Fibroblast of pulmonary artery (primary cell): ENCODE measurements around the gene AKAP13.

Source experiments
- DNase-seq: peaks from one replicate; pipeline ENCODE4 v3.0.0-alpha.2; 2010; ENCODE audit warnings: low read depth
- H3K4me3 ChIP-seq: replicated peaks from 2 replicates; pipeline ENCODE4 v1.5.1; 2011; ENCODE audit warnings: low read depth, mild to moderate bottlenecking, control low read depth, low read length, moderate library complexity
- CTCF ChIP-seq: IDR thresholded peaks from 2 replicates; pipeline ENCODE4 v1.5.1; 2011; ENCODE audit warnings: mild to moderate bottlenecking, control low read depth, low read length, inconsistent platforms; ENCODE audit errors: missing control alignments

AKAP13 gene

GRCh38 chr15:85722374-85723152 is 342.2 kb downstream of the AKAP13 start:
- TF ChIP-seq CTCF = no peak
- no peak for DNase-seq
- H3K4me3 ChIP-seq = no peak overlapping the region

- no peak for DNase-seq
- no peak for TF ChIP-seq CTCF
- no peak overlapping the region for H3K4me3 ChIP-seq
Observed at GRCh38 chr15:85723960-85724945, 343.9 kb downstream of the AKAP13 start.

- no peak overlapping the region for H3K4me3 ChIP-seq
- TF ChIP-seq CTCF = no peak
- DNase-seq = peak; percentile 80
Observed at GRCh38 chr15:85725019-85725418, 344.6 kb downstream of the AKAP13 start.

- no peak overlapping the region for H3K4me3 ChIP-seq
- no peak for TF ChIP-seq CTCF
- DNase-seq = no peak
Observed at GRCh38 chr15:85725564-85725963, 345.2 kb downstream of the AKAP13 start.

- no peak overlapping the region for H3K4me3 ChIP-seq
- TF ChIP-seq CTCF = no peak
- DNase-seq = no peak
Observed at GRCh38 chr15:85726454-85726853, 346.1 kb downstream of the AKAP13 start.

- H3K4me3 ChIP-seq = no peak overlapping the region
- DNase-seq = no peak
- no peak for TF ChIP-seq CTCF
Observed at GRCh38 chr15:85727068-85727467, 346.7 kb downstream of the AKAP13 start.
